ENCODE results near the gene HSPB6. TPM values are rescaled to one million over a fixed set of nuclear protein-coding genes. Genes with fewer than 3 reads are reported as not detected.

The HSPB6 gene, protein sequence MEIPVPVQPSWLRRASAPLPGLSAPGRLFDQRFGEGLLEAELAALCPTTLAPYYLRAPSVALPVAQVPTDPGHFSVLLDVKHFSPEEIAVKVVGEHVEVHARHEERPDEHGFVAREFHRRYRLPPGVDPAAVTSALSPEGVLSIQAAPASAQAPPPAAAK
- under 1 TPM; 0.33 to 0.90 TPM for total RNA-seq
- 0.36 TPM for polyA plus RNA-seq (2013, experiment 1 of 2)
- polyA plus RNA-seq (2013, experiment 2 of 2): 0.62 TPM
- long read RNA-seq, experiment 1: 0 reads
- long read RNA-seq, experiment 2, partial matches to known transcripts: 0 of 2 reads
- long read RNA-seq, experiment 2, other reads (novel, unspliced or antisense): 1 of 2 reads
- long read RNA-seq, experiment 3: 0 reads
- long read RNA-seq, experiment 4: 0 reads

DNA sequence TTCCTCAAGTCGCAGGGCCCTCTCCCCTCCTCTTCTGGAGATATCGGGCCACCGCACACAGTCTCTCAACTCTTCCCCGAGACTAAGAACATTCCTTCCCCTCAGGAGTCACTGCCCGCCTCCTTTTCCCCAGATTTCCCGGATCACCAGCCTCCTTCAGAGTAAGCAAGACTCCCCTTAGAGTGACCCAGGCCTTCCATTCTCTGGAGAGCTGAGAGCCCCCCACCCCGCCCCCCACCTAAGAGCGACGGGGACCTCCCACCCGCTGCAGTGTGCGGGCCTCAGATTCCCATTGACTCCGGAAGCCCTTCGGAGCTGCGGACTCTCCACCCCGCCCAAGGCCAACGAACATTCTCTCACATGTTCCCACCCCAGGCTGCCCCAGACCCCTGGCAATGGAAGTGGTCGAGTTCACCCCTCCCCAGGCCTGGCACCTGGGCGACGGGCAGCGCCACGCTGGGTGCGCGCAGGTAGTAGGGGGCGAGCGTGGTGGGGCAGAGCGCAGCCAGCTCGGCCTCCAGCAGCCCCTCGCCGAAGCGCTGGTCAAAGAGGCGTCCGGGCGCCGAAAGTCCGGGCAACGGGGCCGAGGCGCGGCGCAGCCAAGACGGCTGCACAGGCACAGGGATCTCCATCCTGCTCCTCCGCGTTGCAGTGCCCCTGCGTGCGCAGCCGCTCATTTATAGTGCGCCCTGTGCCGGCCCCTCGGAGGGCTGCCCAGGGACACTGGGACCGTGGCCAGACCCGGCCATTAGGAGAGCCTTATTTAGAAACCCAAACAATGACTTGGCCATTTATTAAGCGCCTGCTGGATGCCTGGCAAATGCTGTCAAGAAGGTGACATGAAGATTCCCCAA lies at the start of gene HSPB6:
Gene HSPB6, minus strand, starts transcription at position 653 of the 854 bp plus-strand sequence. Its CDS starts 21 bp downstream, at position 632.
- no peaks in the 10 kb centered on the region for H3K9me3 ChIP-seq (ENCODE audit: control insufficient read depth, low read length)
- H3K36me3 Mint-ChIP-seq (ENCODE audit: low read depth): peaks cover 13% of the 10 kb centered on the region
- H3K27ac Mint-ChIP-seq: peak within 1 kb of the TSS; percentile 84
- DNase-seq: peak; percentile 76
- peak within 1 kb of the TSS; percentile 91 for H3K4me3 Mint-ChIP-seq
- peak within 1 kb of the TSS; percentile 100 for H3K4me3 ChIP-seq (ENCODE audit: low read length)
- H3K27ac ChIP-seq (ENCODE audit: low read depth, low read length): peak within 1 kb of the TSS; percentile 69
- H3K36me3 ChIP-seq (ENCODE audit: control insufficient read depth, insufficient read depth, low read length): peaks cover 18% of the 10 kb centered on the region
- TF ChIP-seq, protein P1, sequence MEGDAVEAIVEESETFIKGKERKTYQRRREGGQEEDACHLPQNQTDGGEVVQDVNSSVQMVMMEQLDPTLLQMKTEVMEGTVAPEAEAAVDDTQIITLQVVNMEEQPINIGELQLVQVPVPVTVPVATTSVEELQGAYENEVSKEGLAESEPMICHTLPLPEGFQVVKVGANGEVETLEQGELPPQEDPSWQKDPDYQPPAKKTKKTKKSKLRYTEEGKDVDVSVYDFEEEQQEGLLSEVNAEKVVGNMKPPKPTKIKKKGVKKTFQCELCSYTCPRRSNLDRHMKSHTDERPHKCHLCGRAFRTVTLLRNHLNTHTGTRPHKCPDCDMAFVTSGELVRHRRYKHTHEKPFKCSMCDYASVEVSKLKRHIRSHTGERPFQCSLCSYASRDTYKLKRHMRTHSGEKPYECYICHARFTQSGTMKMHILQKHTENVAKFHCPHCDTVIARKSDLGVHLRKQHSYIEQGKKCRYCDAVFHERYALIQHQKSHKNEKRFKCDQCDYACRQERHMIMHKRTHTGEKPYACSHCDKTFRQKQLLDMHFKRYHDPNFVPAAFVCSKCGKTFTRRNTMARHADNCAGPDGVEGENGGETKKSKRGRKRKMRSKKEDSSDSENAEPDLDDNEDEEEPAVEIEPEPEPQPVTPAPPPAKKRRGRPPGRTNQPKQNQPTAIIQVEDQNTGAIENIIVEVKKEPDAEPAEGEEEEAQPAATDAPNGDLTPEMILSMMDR (conservative IDR thresholded peaks at IDR 0.05): no peak
- H3K4me1 Mint-ChIP-seq: peaks cover 8% of the 10 kb centered on the region
- WGBS, 2 experiments (ENCODE audit: insufficient coverage in 1 of 2, insufficient read length in 1 of 2): 70 to 79% methylated on average over 23 to 52 of the region's 52 CpGs
- H3K27me3 Mint-ChIP-seq (ENCODE audit: insufficient read depth): peaks cover 25% of the 10 kb centered on the region
- no peak within 1 kb of the TSS for H3K9ac ChIP-seq (ENCODE audit: extremely low read depth, low read length, poor library complexity, severe bottlenecking)
- no peaks in the 10 kb centered on the region for H3K9me3 Mint-ChIP-seq
- no peaks in the 10 kb centered on the region for H3K4me1 ChIP-seq (ENCODE audit: control insufficient read depth, insufficient read depth, low read length)
- H3K27me3 ChIP-seq (ENCODE audit: control insufficient read depth, insufficient read depth, low read length, poor library complexity, severe bottlenecking): peaks cover 7% of the 10 kb centered on the region

DNA sequence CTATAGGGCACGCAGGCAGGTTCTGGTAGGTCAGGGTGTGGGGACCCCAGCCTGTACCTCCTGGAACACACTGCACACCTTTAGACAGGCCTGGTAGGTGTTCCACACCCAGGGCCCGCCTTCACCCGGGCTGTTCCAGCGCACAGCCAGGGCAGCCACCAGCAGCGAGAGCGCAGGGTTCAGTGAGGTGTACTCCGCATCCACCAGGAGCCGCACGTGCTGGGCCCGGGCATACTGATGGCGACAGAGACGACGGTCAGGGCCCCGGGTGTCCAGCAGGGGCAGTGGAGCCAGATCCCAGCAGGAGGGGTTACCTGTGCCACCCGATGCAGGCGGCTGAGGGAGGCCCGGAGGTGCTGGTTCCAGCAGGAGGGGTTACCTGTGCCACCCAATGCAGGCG lies 49.8 kb upstream of the HSPB6 start:
- Mint-ChIP-seq H3K4me1 (peaks cover 1% of the 10 kb centered on the region), H3K27ac (no peak overlapping the region), H3K9me3 (no peaks in the 10 kb centered on the region), H3K4me3 (no peak overlapping the region), H3K36me3 (ENCODE audit: low read depth) (no peaks in the 10 kb centered on the region), H3K27me3 (ENCODE audit: insufficient read depth) (peaks cover 7% of the 10 kb centered on the region)
- no peak overlapping the region for H3K9ac ChIP-seq (ENCODE audit: extremely low read depth, low read length, poor library complexity, severe bottlenecking)
- 88 to 89% methylated on average over 16 to 18 of the region's 18 CpGs for WGBS, 2 experiments (ENCODE audit: insufficient coverage in 1 of 2, insufficient read length in 1 of 2)
- H3K27ac ChIP-seq (ENCODE audit: low read depth, low read length): no peak overlapping the region
- no peak overlapping the region for H3K4me3 ChIP-seq (ENCODE audit: low read length)
- no peaks in the 10 kb centered on the region for H3K9me3 ChIP-seq (ENCODE audit: control insufficient read depth, low read length)
- no peaks in the 10 kb centered on the region for H3K27me3 ChIP-seq (ENCODE audit: control insufficient read depth, insufficient read depth, low read length, poor library complexity, severe bottlenecking)
- no peak for DNase-seq
- H3K36me3 ChIP-seq (ENCODE audit: control insufficient read depth, insufficient read depth, low read length): no peaks in the 10 kb centered on the region
- no peaks in the 10 kb centered on the region for H3K4me1 ChIP-seq (ENCODE audit: control insufficient read depth, insufficient read depth, low read length)
- TF ChIP-seq, protein P1 (conservative IDR thresholded peaks at IDR 0.05): peak; percentile 23

DNA sequence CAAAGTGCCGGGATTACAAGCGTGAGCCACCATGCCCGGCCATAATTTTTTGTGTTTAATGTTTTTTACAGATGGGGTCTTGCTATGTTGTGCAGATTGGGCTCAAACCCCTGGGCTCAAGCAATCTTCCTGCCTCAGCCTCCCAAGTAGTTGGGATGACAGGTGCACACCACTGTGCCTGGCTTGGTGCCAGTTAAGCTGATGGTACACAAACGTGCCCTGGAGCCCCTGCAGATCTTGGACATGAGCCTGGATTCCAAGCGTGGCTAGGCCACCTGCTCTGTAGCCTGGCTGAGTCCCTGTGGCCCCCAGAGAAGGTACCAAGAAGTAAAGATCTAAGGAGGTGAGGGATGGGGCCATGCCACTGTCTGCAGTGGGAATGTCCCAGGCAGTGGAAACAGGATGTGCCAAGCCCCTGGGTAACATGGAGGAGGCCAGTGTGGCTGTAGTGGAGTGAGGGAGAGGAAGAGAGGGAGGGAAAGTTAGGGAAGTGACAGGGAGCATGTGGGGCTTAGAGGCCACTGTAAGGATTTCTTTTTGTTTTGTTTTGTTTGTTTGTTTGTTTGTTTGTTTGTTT lies 48.8 kb upstream of the HSPB6 start:
- H3K27ac ChIP-seq (ENCODE audit: low read depth, low read length): no peak overlapping the region
- H3K9me3 ChIP-seq (ENCODE audit: control insufficient read depth, low read length): no peaks in the 10 kb centered on the region
- Mint-ChIP-seq H3K4me3 (no peak overlapping the region), H3K9me3 (no peaks in the 10 kb centered on the region), H3K27ac (no peak overlapping the region), H3K4me1 (no peaks in the 10 kb centered on the region), H3K36me3 (ENCODE audit: low read depth) (no peaks in the 10 kb centered on the region), H3K27me3 (ENCODE audit: insufficient read depth) (peaks cover 6% of the 10 kb centered on the region)
- no peaks in the 10 kb centered on the region for H3K4me1 ChIP-seq (ENCODE audit: control insufficient read depth, insufficient read depth, low read length)
- no peaks in the 10 kb centered on the region for H3K36me3 ChIP-seq (ENCODE audit: control insufficient read depth, insufficient read depth, low read length)
- TF ChIP-seq, protein P1 (conservative IDR thresholded peaks at IDR 0.05): no peak
- DNase-seq: no peak
- H3K4me3 ChIP-seq (ENCODE audit: low read length): no peak overlapping the region
- H3K27me3 ChIP-seq (ENCODE audit: control insufficient read depth, insufficient read depth, low read length, poor library complexity, severe bottlenecking): no peaks in the 10 kb centered on the region
- 78 to 84% methylated on average over 5 of the region's 5 CpGs for WGBS, 2 experiments (ENCODE audit: insufficient coverage in 1 of 2, insufficient read length in 1 of 2)
- no peak overlapping the region for H3K9ac ChIP-seq (ENCODE audit: extremely low read depth, low read length, poor library complexity, severe bottlenecking)

All from endodermal cell (in vitro differentiated cells).